Right lobe of liver (tissue), 4 donors: ENCODE measurements around the gene NAGPA.

Source experiments
- POLR2A ChIP-seq: fragments of 450-650 bp; IDR thresholded peaks from one replicate; pipeline ENCODE4 v1.6.1; 2017; ENCODE audit warnings: antibody characterized with exemption, mild to moderate bottlenecking
- TF ChIP-seq, protein P1 (sequence below), 4 donors: fragments of 200-600 bp in 3 of 4; fragments of 450-650 bp in 1 of 4; IDR thresholded peaks; one replicate each; pipeline versions ENCODE4 v1.5.1 to v1.8.0; 2016 to 2022; ENCODE audit warnings: antibody characterized with exemption in 4 of 4, mild to moderate bottlenecking in 2 of 4
- donor health status: DM: no; HTN: no; CAD: no.
- donor health status: DM: no; HTN: no; CAD: no.
- donor health status: DM: no; HTN: yes; CAD: no.

DNA sequence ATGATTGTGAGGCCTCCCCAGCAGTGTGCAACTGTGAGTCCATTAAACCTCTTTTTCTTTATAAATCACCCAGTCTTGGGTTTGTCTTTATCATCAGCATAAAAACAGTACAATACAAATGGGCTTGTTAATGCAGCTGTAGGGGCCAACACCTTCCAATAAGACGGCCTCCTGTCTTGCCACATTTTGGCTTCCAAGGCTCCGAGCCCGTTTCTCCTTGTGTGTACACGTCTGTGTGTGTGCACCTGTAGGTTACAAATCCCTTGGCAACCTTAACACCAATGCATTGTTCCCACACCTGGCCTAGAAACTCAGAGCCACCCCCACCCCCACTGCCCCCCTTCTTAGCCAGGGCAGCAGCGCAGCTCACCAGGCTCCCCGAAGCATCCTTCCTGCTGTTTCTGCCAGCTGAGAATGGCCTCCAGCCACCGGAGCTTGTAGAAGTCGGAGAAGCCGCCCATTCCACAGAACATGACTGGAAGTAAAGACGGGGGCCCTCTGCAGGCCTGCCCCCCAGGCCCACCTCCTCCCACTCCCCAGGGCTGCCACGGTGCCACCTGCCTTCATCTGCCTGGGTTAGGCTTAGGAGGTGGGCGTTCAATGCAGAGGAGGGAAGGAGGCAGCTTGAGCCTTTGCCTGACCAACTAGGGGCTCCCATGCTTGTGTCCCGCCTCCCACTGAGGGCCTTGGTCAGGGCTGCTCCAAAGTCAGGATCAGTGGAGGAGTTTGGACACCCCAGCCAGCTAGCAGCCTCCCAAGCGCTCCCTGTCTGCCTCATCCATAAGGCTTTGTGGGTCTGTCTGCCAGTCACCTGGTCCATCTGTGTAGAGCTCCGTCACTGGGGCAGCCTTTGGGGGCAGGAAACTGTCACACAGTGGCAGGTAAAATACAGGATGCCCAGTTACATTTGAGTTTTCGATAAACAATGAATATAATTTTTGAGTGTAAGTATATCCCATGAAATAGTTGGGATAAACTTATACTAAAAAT, 21.4 kb upstream of the NAGPA start:
- TF ChIP-seq, protein P1, sequence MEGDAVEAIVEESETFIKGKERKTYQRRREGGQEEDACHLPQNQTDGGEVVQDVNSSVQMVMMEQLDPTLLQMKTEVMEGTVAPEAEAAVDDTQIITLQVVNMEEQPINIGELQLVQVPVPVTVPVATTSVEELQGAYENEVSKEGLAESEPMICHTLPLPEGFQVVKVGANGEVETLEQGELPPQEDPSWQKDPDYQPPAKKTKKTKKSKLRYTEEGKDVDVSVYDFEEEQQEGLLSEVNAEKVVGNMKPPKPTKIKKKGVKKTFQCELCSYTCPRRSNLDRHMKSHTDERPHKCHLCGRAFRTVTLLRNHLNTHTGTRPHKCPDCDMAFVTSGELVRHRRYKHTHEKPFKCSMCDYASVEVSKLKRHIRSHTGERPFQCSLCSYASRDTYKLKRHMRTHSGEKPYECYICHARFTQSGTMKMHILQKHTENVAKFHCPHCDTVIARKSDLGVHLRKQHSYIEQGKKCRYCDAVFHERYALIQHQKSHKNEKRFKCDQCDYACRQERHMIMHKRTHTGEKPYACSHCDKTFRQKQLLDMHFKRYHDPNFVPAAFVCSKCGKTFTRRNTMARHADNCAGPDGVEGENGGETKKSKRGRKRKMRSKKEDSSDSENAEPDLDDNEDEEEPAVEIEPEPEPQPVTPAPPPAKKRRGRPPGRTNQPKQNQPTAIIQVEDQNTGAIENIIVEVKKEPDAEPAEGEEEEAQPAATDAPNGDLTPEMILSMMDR (IDR thresholded peaks at IDR 0.05): no peak
- TF ChIP-seq POLR2A: no peak
